RWPE1 (cell line): Measurements from ENCODE around the gene PERP.

Source experiments
- CTCF ChIA-PET: fragments of 350-600 bp; sonication (Branson Sonifier 250); formaldehyde crosslinking; extraction: SDS; loops from one replicate; lab custom pipeline; 2021; lab: Yijun Ruan, JAX
- POLR2A ChIA-PET: fragments of 400-600 bp; formaldehyde crosslinking; extraction: SDS; loops from one replicate; lab custom pipeline; 2020; ENCODE audit warnings: antibody characterized with exemption; ENCODE audit not compliant: low non-redundant PET; lab: Yijun Ruan, JAX
- DNase-seq: peaks from one replicate; pipeline ENCODE4 v3.0.0; 2012; ENCODE audit warnings: low spot score
- H3K27ac ChIP-seq: fragments of 450-650 bp; 2 replicates; pipeline ENCODE4 v1.5.1; 2017
- TF ChIP-seq, protein P1 (sequence below): fragments of 450-650 bp; conservative IDR thresholded peaks from 2 replicates; pipeline ENCODE4 v1.5.1; 2017; ENCODE audit warnings: low read depth, mild to moderate bottlenecking

The PERP gene

DNA sequence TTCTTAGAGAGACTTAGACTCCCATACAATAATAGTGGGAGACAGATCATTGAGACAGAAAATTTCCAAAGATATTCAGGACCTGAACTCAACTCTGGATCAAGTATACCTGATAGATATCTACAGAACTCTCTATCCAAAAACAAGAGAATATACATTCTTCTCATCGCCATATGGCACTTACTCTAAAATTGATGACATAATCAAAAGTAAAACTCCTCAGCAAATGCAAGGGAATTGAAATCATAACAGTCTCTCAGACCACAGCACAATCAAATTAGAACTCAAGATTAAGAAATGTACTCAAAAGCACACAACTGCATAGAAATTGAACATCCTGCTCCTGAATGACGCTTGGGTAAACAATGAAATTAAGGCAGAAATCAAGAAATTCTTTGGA is 28.7 kb downstream of the PERP start:
- CTCF ChIA-PET = no interaction called here
- POLR2A ChIA-PET = no interaction called here
- TF ChIP-seq, protein P1, sequence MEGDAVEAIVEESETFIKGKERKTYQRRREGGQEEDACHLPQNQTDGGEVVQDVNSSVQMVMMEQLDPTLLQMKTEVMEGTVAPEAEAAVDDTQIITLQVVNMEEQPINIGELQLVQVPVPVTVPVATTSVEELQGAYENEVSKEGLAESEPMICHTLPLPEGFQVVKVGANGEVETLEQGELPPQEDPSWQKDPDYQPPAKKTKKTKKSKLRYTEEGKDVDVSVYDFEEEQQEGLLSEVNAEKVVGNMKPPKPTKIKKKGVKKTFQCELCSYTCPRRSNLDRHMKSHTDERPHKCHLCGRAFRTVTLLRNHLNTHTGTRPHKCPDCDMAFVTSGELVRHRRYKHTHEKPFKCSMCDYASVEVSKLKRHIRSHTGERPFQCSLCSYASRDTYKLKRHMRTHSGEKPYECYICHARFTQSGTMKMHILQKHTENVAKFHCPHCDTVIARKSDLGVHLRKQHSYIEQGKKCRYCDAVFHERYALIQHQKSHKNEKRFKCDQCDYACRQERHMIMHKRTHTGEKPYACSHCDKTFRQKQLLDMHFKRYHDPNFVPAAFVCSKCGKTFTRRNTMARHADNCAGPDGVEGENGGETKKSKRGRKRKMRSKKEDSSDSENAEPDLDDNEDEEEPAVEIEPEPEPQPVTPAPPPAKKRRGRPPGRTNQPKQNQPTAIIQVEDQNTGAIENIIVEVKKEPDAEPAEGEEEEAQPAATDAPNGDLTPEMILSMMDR = no peak
- no peak overlapping the region for H3K27ac ChIP-seq
- DNase-seq = no peak

DNA sequence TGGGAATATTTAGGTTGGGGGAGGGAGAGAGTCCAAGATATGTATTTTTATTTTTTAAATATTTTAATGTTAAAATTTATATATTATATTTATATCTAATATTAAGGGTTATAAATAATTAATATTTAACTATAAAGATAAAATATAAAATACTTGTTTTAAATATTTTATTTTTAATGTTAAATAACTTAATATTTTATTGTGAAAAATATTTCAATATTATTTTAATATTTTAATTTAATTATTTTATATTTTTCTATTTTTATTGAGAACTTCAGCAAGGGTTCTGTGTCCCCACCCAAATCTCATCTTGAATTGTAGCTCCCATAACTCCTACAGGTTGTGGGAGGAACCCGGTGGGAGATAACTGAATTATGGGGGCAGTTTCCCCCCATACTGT is 34.0 kb downstream of the PERP start:
- H3K27ac ChIP-seq = no peak overlapping the region
- TF ChIP-seq, protein P1 = no peak
- no peak for DNase-seq
- CTCF ChIA-PET = no interaction called here
- POLR2A ChIA-PET = no interaction called here

DNA sequence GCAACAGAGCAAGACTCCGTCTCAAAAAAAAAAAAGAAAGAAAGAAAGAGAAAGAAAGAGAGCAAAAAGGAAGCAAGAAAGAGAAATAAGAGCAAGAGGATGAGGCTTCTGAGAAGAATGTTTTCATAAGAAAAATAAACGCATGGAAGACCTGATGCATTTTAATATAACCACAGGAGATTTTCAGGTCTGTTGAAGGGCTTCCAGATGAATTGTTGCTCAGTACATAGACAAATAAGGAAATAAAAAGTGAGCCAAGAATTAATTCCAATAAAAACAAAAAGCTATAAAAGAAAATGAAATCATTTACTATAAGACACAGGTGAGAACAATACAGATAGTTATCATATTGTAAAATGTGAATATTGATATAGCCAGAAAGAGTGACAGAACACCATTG is 43.5 kb downstream of the PERP start:
- TF ChIP-seq, protein P1 = no peak
- ChIA-PET POLR2A (no interaction called here), CTCF (no interaction called here)
- no peak overlapping the region for H3K27ac ChIP-seq
- DNase-seq = no peak

DNA sequence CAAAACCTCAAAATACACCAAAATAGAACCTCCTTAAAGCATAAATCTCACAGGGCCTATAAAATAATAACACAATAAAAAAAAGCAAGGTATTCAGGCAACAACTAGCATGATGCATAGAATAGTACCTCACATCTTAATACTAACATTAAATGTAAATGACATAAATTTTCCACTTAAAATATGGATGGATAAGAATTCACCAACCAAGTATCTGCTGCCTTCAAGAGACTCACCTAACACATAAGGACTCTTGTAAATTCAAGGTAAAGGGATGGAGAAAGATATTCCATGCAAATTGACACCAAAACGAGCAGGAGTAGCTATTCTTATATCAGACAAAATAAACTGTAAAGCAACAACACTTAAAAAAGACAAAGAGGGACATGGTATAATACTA is 52.2 kb downstream of the PERP start:
- no peak for DNase-seq
- TF ChIP-seq, protein P1 = no peak
- ChIA-PET POLR2A (no interaction called here), CTCF (interaction anchor here (0.5 to 0.6 kb wide), 2 partner anchors 41 to 58 kb away, joined by 3 to 4 read pairs; no protein-coding TSS in a partner anchor)
- no peak overlapping the region for H3K27ac ChIP-seq

DNA sequence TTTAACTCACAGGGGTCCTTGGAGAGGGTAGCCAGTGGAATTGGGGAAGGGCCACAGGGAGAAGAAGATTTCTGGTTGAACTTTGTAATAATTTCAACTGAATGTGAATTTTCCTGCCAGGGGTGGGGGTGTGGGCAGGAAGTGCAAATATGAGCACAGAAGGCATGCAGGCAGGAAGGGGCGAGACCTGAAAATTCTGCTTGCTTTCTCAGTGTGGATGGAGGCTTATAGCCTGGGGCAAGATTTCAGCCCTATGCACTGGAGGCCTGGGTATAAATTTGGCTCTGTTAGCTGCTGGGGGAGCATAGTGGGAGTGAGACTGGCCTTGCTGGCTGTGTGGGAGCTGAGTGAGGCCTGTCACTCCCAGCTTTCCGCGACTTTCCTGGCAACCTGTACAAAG is 54.4 kb downstream of the PERP start:
- POLR2A ChIA-PET = no interaction called here
- H3K27ac ChIP-seq = no peak overlapping the region
- CTCF ChIA-PET = no interaction called here
- TF ChIP-seq, protein P1 = no peak
- no peak for DNase-seq

DNA sequence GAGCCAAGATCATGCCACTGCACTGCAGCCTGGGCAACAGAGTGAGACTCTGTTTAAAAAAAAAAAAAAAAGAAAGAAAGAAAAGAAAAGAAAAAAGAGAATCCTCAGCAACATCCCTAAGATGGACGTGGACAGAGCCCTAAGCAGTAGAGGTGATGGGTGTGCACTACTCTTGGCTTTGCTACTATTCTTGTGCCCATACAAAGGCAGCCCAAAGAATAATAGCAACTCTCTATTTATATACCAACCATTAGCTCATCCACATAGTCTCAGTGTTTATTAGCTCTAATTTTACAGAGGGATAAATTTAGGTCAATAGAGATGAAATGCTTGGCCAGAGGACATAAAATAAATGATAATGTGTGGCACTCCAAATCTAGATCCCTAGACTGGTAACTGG is 62.2 kb downstream of the PERP start:
- TF ChIP-seq, protein P1 = no peak
- POLR2A ChIA-PET = no interaction called here
- DNase-seq = no peak
- H3K27ac ChIP-seq = no peak overlapping the region
- CTCF ChIA-PET = interaction anchor here (1.0 kb wide), 1 partner anchor 38 kb away, joined by 3 read pairs; no protein-coding TSS in a partner anchor
